PFSK-1 (cell line): Measurements from ENCODE around the gene ATP5F1A.

Source experiments
- POLR2AphosphoS5 ChIP-seq: IDR thresholded peaks from 2 replicates; pipeline ENCODE4 v1.6.1; 2012; ENCODE audit warnings: low read depth, mild to moderate bottlenecking, control low read depth, low read length, moderate library complexity
- REST ChIP-seq, 2 experiments: IDR thresholded peaks; 2 replicates each; pipeline versions ENCODE4 v1.6.1 to v1.8.0; 2011 to 2012; ENCODE audit warnings: low read depth in 2 of 2, low read length in 2 of 2, control low read depth in 1 of 2, inconsistent platforms in 1 of 2, mild to moderate bottlenecking in 1 of 2, moderate library complexity in 1 of 2; ENCODE audit not compliant: insufficient read depth in 1 of 2
- SIN3A ChIP-seq: IDR thresholded peaks from 2 replicates; pipeline ENCODE4 v1.6.1; 2012; ENCODE audit warnings: mild to moderate bottlenecking, low read length, moderate library complexity, borderline replicate concordance; ENCODE audit not compliant: insufficient read depth
- TAF1 ChIP-seq: IDR thresholded peaks from 2 replicates; pipeline ENCODE4 v1.6.1; 2012; ENCODE audit warnings: low read length, control low read depth, borderline replicate concordance; ENCODE audit not compliant: insufficient read depth

- TF ChIP-seq TAF1 (no peak), REST (IDR thresholded peaks at IDR 0.05; ENCODE audit: insufficient read depth in 1 of 2, low read depth in 2 of 2, low read length in 2 of 2) (no peak), POLR2AphosphoS5 (no peak), SIN3A (no peak)
These were observed 63.9 kb downstream of the ATP5F1A start for GRCh38 chr18:46034230-46034629.
